Measurements from ENCODE around the gene CCBE1.

Gene CCBE1

DNA sequence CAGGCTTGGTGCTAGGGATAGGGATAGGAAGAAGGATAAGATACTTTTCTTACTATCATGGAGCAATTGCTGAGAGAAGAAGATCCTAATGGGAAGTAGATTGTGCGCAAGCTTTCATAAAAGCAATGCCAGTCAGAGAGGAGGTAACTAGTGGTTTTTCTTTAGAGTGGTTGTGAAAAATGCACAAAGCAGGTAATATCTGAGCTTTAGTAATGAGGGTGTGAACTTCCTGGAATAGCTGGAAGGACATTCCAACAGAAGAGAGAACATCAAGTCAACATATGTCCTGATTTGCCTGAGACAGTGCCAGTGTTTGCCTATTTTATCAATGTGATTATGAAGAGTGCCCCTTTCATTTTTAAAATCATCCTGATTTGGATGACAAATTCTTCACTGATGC lies 34.1 kb downstream of the CCBE1 start:
- in situ Hi-C loops (cut with HindIII; ENCODE audit: low sequenced_read_pairs), result no loop called here
- H3K4me3 ChIP-seq (ENCODE audit: low read depth, low read length), result no peak overlapping the region
- no peak for DNase-seq (ENCODE audit: low read depth)
- TF ChIP-seq, protein P1, sequence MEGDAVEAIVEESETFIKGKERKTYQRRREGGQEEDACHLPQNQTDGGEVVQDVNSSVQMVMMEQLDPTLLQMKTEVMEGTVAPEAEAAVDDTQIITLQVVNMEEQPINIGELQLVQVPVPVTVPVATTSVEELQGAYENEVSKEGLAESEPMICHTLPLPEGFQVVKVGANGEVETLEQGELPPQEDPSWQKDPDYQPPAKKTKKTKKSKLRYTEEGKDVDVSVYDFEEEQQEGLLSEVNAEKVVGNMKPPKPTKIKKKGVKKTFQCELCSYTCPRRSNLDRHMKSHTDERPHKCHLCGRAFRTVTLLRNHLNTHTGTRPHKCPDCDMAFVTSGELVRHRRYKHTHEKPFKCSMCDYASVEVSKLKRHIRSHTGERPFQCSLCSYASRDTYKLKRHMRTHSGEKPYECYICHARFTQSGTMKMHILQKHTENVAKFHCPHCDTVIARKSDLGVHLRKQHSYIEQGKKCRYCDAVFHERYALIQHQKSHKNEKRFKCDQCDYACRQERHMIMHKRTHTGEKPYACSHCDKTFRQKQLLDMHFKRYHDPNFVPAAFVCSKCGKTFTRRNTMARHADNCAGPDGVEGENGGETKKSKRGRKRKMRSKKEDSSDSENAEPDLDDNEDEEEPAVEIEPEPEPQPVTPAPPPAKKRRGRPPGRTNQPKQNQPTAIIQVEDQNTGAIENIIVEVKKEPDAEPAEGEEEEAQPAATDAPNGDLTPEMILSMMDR (IDR thresholded peaks at IDR 0.05; ENCODE audit: low read depth, low read length, missing control alignments), result no peak

DNA sequence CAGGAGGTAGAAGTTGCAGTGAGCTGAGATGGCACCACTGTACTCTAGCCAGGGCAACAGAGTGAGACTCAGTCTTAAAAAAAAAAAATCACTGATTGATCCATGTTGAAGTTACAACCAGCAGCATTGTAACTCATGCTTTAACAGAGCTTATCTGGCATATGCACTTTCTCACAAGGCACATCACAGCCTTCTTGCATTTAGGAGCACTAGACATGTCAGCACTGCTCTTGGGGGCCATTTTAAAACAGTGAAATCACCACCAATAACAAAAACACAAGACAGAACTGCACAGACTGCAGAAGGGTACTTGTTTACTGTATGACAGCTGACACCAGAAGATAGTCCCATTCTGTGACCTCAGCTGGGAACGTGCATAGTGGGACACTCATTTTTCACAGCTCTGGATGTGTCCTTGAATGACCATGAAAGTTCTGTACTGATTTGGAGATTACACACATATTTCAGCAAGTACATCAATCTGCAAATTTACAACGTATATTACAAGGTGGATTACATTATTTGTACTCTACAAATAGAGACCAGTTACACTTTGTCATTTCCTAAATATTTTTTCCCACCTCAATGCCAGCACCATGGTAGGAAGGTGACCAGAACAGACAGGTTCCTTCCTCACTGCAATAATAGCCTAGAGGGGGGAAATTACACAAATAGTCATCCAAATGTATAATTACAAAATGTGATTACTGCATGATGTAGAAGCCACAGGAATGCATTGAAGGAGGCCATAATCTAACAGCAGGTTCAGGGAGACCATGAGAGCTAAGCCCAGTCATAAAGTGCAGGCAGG lies 35.1 kb downstream of the CCBE1 start:
- in situ Hi-C loops (cut with HindIII; ENCODE audit: low sequenced_read_pairs), result no loop called here
- DNase-seq (ENCODE audit: low read depth), result peak; percentile 29
- no peak overlapping the region for H3K4me3 ChIP-seq (ENCODE audit: low read depth, low read length)
- TF ChIP-seq, protein P1 (IDR thresholded peaks at IDR 0.05; ENCODE audit: low read depth, low read length, missing control alignments), result no peak

DNA sequence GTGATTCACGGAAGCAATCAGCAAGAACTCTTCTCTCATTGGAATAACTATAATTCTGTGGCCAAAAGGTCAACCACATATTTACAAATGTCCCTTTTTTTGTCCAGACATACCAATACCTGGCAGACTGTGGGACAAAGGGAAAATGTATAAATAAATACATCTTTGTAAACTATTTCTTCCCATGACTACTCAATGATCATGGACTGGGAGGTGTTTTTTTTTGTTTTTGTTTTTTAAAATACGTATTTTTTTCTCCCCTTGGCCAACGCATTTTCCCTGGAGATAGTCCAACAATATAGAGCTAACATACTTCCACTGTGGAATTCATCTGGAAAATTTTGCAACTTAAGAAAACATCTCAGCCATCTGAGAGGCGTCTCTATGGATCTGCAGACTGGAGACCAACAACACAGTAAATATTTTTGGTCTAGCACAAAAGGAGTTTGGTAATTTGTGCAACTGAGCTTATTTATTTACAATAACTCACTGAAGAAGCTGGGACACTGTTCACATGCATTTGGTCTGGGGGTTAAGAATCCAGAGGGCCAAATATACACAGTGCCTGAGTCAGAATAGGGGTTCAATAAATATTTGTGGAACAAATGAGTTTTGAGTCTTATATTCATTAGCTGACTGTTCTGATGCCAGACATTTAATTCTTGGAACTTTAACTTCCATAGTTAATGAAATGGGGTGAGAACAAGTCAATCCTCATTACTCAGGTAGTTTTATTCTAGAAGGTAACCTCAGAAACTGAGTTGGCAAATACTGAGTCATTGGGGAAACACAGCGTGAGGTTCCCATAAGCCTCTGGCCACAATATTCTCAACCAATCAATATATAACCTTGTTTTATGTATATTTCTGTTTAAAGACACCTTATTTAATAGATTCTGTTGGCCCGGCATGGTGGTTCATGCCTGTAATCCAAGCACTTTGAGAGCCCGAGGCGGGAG lies 36.2 kb downstream of the CCBE1 start:
- DNase-seq (ENCODE audit: low read depth), result peak; percentile 59
- no peak overlapping the region for H3K4me3 ChIP-seq (ENCODE audit: low read depth, low read length)
- in situ Hi-C loops (cut with HindIII; ENCODE audit: low sequenced_read_pairs), result no loop called here
- TF ChIP-seq, protein P1 (IDR thresholded peaks at IDR 0.05; ENCODE audit: low read depth, low read length, missing control alignments), result no peak

GRCh38 chr18:59660366-59660765 lies 36.9 kb downstream of the CCBE1 start:
- H3K4me3 ChIP-seq (ENCODE audit: low read depth, low read length), result no peak overlapping the region
- in situ Hi-C loops (cut with HindIII; ENCODE audit: low sequenced_read_pairs), result no loop called here

GRCh38 chr18:59659508-59660170 lies 37.6 kb downstream of the CCBE1 start:
- TF ChIP-seq, protein P1 (IDR thresholded peaks at IDR 0.05; ENCODE audit: low read depth, low read length, missing control alignments), result no peak
- in situ Hi-C loops (cut with HindIII; ENCODE audit: low sequenced_read_pairs), result no loop called here
- peak overlapping the region; percentile 33 for H3K4me3 ChIP-seq (ENCODE audit: low read depth, low read length)
- DNase-seq (ENCODE audit: low read depth), result no peak

More at GRCh38 chr18:59660366-59660765, 36.9 kb downstream of the CCBE1 start:
- no peak for DNase-seq (ENCODE audit: low read depth)
- TF ChIP-seq, protein P1 (IDR thresholded peaks at IDR 0.05; ENCODE audit: low read depth, low read length, missing control alignments), result no peak

- DNase-seq (ENCODE audit: low read depth), result no peak
- TF ChIP-seq, protein P1 (IDR thresholded peaks at IDR 0.05; ENCODE audit: low read depth, low read length, missing control alignments), result no peak
- in situ Hi-C loops (cut with HindIII; ENCODE audit: low sequenced_read_pairs), result no loop called here
- no peak overlapping the region for H3K4me3 ChIP-seq (ENCODE audit: low read depth, low read length)
Observed at GRCh38 chr18:59658941-59659340, 38.3 kb downstream of the CCBE1 start.

Data from astrocyte of the cerebellum (primary cell).